Prostate gland (tissue), 2 donors: Measurements from ENCODE around the gene SLC44A3. TPM values are rescaled to one million over a fixed set of nuclear protein-coding genes. Genes with fewer than 3 reads are reported as not detected.
"Not testable (repeated sequence)": the region's sequence is repeated elsewhere in the genome, so short reads cannot be mapped to it uniquely, and the experiment has no call there.

Experiments used
- DNase-seq: peaks from one replicate; pipeline ENCODE4 v3.0.0-alpha.2; 2019; ENCODE audit warnings: low spot score
- H3K27ac ChIP-seq, 2 donors: fragments of 200-600 bp; sonication (generic); 2 replicates each; pipeline ENCODE4 v1.5.1; 2017 to 2019
- H3K27me3 ChIP-seq: fragments of 200-600 bp; sonication (generic); replicated peaks from 2 replicates; pipeline ENCODE4 v1.5.1; 2019; ENCODE audit not compliant: insufficient read depth
- H3K36me3 ChIP-seq, 2 donors: fragments of 200-600 bp; sonication (generic); 1 replicate in 1 of 2; 2 replicates in 1 of 2; pipeline versions ENCODE4 v1.5.1 to v1.8.1; 2017 to 2019
- H3K4me1 ChIP-seq: fragments of 200-600 bp; sonication (generic); replicated peaks from 2 replicates; pipeline ENCODE4 v1.5.1; 2019
- H3K4me3 ChIP-seq, 2 donors: fragments of 200-600 bp; sonication (generic); 2 replicates each; pipeline ENCODE4 v1.5.1; 2017 to 2019
- H3K9me3 ChIP-seq: fragments of 200-600 bp; sonication (generic); 2 replicates; pipeline ENCODE4 v1.5.1; 2017
- CTCF ChIP-seq, 4 experiments: fragments of 200-600 bp in 2 of 4; fragments of 450-650 bp in 2 of 4; sonication (generic) in 2 of 4; IDR thresholded peaks; 1 replicate in 3 of 4; 2 replicates in 1 of 4; pipeline ENCODE4 v1.5.1; 2016 to 2019; ENCODE audit warnings: antibody characterized with exemption in 4 of 4, mild to moderate bottlenecking in 2 of 4, moderate library complexity in 2 of 4
- POLR2A ChIP-seq: fragments of 450-650 bp; IDR thresholded peaks from one replicate; pipeline ENCODE4 v1.6.1; 2016; ENCODE audit warnings: antibody characterized with exemption, mild to moderate bottlenecking
- POLR2AphosphoS5 ChIP-seq: sonication (generic); formaldehyde crosslinking; IDR thresholded peaks from one replicate; pipeline ENCODE4 v1.6.1; 2017; ENCODE audit warnings: antibody characterized with exemption
- WGBS: methylation state at CpG from one replicate; pipeline ENCODE4 v1.1.5; 2018; 5-methylcytosine and 5-hydroxymethylcytosine counted together
- intact Hi-C: fragments of 100-400 bp; cut with DNase I; formaldehyde crosslinking; loops from one replicate; pipeline ENCODE4 v1.14.2; 2022
- total RNA-seq, 2 donors: library from RNA; depleted of rRNA; stranded (reverse); fragments of >200 nt; gene quantifications; one replicate each; pipeline ENCODE4 v1.1.0, GENCODE V29; 2016

The SLC44A3 gene
- total RNA-seq, 2 donors from 2014 or later: 15.4 to 16.2 TPM

GRCh38 chr1:94832446-94832845 is 12.3 kb downstream of the SLC44A3 start:
- Histone ChIP-seq H3K27ac (no peak overlapping the region), H3K9me3 (no peaks in the 10 kb centered on the region), H3K27me3 (no peaks in the 10 kb centered on the region), H3K4me3 (no peak overlapping the region), H3K36me3 (no peaks in the 10 kb centered on the region), H3K4me1 (no peaks in the 10 kb centered on the region)
- TF ChIP-seq POLR2A (no peak), CTCF (IDR thresholded peaks at IDR 0.05) (no peak), POLR2AphosphoS5 (no peak)
- intact Hi-C loops: no loop called here
- 100% methylated on average over 1 of the region's 1 CpG for WGBS
- DNase-seq: no peak

GRCh38 chr1:94832931-94833585 is 12.9 kb downstream of the SLC44A3 start:
- 86% methylated on average over 6 of the region's 6 CpGs for WGBS
- DNase-seq: no peak

GRCh38 chr1:94836891-94837290 is 16.7 kb downstream of the SLC44A3 start:
- Histone ChIP-seq H3K27me3 (no peaks in the 10 kb centered on the region), H3K27ac (no peak overlapping the region), H3K36me3 (no peaks in the 10 kb centered on the region), H3K9me3 (no peaks in the 10 kb centered on the region), H3K4me1 (no peaks in the 10 kb centered on the region), H3K4me3 (no peak overlapping the region)
- 77% methylated on average over 2 of the region's 2 CpGs for WGBS
- DNase-seq: no peak
- TF ChIP-seq POLR2A (no peak), POLR2AphosphoS5 (no peak), CTCF (IDR thresholded peaks at IDR 0.05) (no peak)
- intact Hi-C loops: no loop called here

More at GRCh38 chr1:94832931-94833585, 12.9 kb downstream of the SLC44A3 start:
- Histone ChIP-seq H3K27ac (no peak overlapping the region), H3K27me3 (no peaks in the 10 kb centered on the region), H3K9me3 (no peaks in the 10 kb centered on the region), H3K4me3 (no peak overlapping the region), H3K36me3 (no peaks in the 10 kb centered on the region), H3K4me1 (no peaks in the 10 kb centered on the region)
- intact Hi-C loops: no loop called here
- TF ChIP-seq POLR2A (no peak), CTCF (IDR thresholded peaks at IDR 0.05) (no peak), POLR2AphosphoS5 (no peak)

GRCh38 chr1:94840381-94840780 is 20.2 kb downstream of the SLC44A3 start:
- H3K9me3 ChIP-seq, intact Hi-C loops, H3K4me3 ChIP-seq, H3K27ac ChIP-seq, DNase-seq, H3K36me3 ChIP-seq, H3K4me1 ChIP-seq, H3K27me3 ChIP-seq: not testable (repeated sequence)
- 89% methylated on average over 9 of the region's 9 CpGs for WGBS

GRCh38 chr1:94840808-94841207 is 20.7 kb downstream of the SLC44A3 start:
- no peak for DNase-seq
- TF ChIP-seq CTCF (IDR thresholded peaks at IDR 0.05): no peak
- no peaks in the 10 kb centered on the region for H3K4me1 ChIP-seq
- no peaks in the 10 kb centered on the region for H3K36me3 ChIP-seq
- H3K9me3 ChIP-seq: no peaks in the 10 kb centered on the region
- no peak overlapping the region for H3K4me3 ChIP-seq
- H3K27ac ChIP-seq: no peak overlapping the region
- intact Hi-C loops: no loop called here
- WGBS: 99% methylated on average over 5 of the region's 5 CpGs
- no peaks in the 10 kb centered on the region for H3K27me3 ChIP-seq
